Measurements from ENCODE around the gene DLEU7.

The DLEU7 gene

GRCh38 chr13:50788551-50789210 is 54.8 kb downstream of the DLEU7 start:
- no peak overlapping the region for H3K27ac ChIP-seq (ENCODE audit: low read length)
- no peaks in the 10 kb centered on the region for H3K27me3 ChIP-seq (ENCODE audit: low read depth, low read length)

GRCh38 chr13:50787316-50788195 is 55.9 kb downstream of the DLEU7 start:
- H3K4me3 ChIP-seq (ENCODE audit: low read depth in 1 of 2, low read length in 2 of 2), result no peak overlapping the region
- no peaks in the 10 kb centered on the region for H3K9me3 ChIP-seq (ENCODE audit: control insufficient read depth in 1 of 2, low read length in 2 of 2)

More at GRCh38 chr13:50788551-50789210, 54.8 kb downstream of the DLEU7 start:
- no peaks in the 10 kb centered on the region for H3K36me3 ChIP-seq (ENCODE audit: control insufficient read depth in 1 of 2, insufficient read depth in 2 of 2, low read length in 2 of 2)
- no peaks in the 10 kb centered on the region for H3K4me1 ChIP-seq (ENCODE audit: control insufficient read depth in 1 of 2, insufficient read depth in 2 of 2, low read length in 2 of 2)
- H3K4me3 ChIP-seq (ENCODE audit: low read depth in 1 of 2, low read length in 2 of 2), result no peak overlapping the region
- H3K9me3 ChIP-seq (ENCODE audit: control insufficient read depth in 1 of 2, low read length in 2 of 2), result no peaks in the 10 kb centered on the region

GRCh38 chr13:50783717-50784290 is 59.7 kb downstream of the DLEU7 start:
- Histone ChIP-seq H3K27me3 (ENCODE audit: low read depth, low read length) (no peaks in the 10 kb centered on the region), H3K36me3 (ENCODE audit: control insufficient read depth in 1 of 2, insufficient read depth in 2 of 2, low read length in 2 of 2) (no peaks in the 10 kb centered on the region), H3K27ac (ENCODE audit: low read length) (no peak overlapping the region), H3K9me3 (ENCODE audit: control insufficient read depth in 1 of 2, low read length in 2 of 2) (no peaks in the 10 kb centered on the region), H3K4me1 (ENCODE audit: control insufficient read depth in 1 of 2, insufficient read depth in 2 of 2, low read length in 2 of 2) (no peaks in the 10 kb centered on the region), H3K4me3 (ENCODE audit: low read depth in 1 of 2, low read length in 2 of 2) (no peak overlapping the region)

More at GRCh38 chr13:50787316-50788195, 55.9 kb downstream of the DLEU7 start:
- Histone ChIP-seq H3K36me3 (ENCODE audit: control insufficient read depth in 1 of 2, insufficient read depth in 2 of 2, low read length in 2 of 2) (no peaks in the 10 kb centered on the region), H3K27me3 (ENCODE audit: low read depth, low read length) (no peaks in the 10 kb centered on the region), H3K4me1 (ENCODE audit: control insufficient read depth in 1 of 2, insufficient read depth in 2 of 2, low read length in 2 of 2) (no peaks in the 10 kb centered on the region), H3K27ac (ENCODE audit: low read length) (no peak overlapping the region)

- Histone ChIP-seq H3K36me3 (ENCODE audit: control insufficient read depth in 1 of 2, insufficient read depth in 2 of 2, low read length in 2 of 2) (no peaks in the 10 kb centered on the region), H3K27me3 (ENCODE audit: low read depth, low read length) (no peaks in the 10 kb centered on the region), H3K4me3 (ENCODE audit: low read depth in 1 of 2, low read length in 2 of 2) (no peak overlapping the region), H3K9me3 (ENCODE audit: control insufficient read depth in 1 of 2, low read length in 2 of 2) (no peaks in the 10 kb centered on the region), H3K4me1 (ENCODE audit: control insufficient read depth in 1 of 2, insufficient read depth in 2 of 2, low read length in 2 of 2) (no peaks in the 10 kb centered on the region), H3K27ac (ENCODE audit: low read length) (no peak overlapping the region)
These were observed 60.4 kb downstream of the DLEU7 start for GRCh38 chr13:50783066-50783465.

GRCh38 chr13:50780201-50781015 is 63.1 kb downstream of the DLEU7 start:
- H3K4me3 ChIP-seq (ENCODE audit: low read depth in 1 of 2, low read length in 2 of 2), result no peak overlapping the region
- peaks cover 3 to 4% of the 10 kb centered on the region in 2 donors for H3K9me3 ChIP-seq (ENCODE audit: control insufficient read depth in 1 of 2, low read length in 2 of 2)
- no peak overlapping the region for H3K27ac ChIP-seq (ENCODE audit: low read length)
- H3K27me3 ChIP-seq (ENCODE audit: low read depth, low read length), result no peaks in the 10 kb centered on the region
- no peaks in the 10 kb centered on the region for H3K4me1 ChIP-seq (ENCODE audit: control insufficient read depth in 1 of 2, insufficient read depth in 2 of 2, low read length in 2 of 2)
- no peaks in the 10 kb centered on the region for H3K36me3 ChIP-seq (ENCODE audit: control insufficient read depth in 1 of 2, insufficient read depth in 2 of 2, low read length in 2 of 2)

- no peaks in the 10 kb centered on the region for H3K36me3 ChIP-seq (ENCODE audit: control insufficient read depth in 1 of 2, insufficient read depth in 2 of 2, low read length in 2 of 2)
- H3K4me1 ChIP-seq (ENCODE audit: control insufficient read depth in 1 of 2, insufficient read depth in 2 of 2, low read length in 2 of 2), result no peaks in the 10 kb centered on the region
- no peaks in the 10 kb centered on the region for H3K27me3 ChIP-seq (ENCODE audit: low read depth, low read length)
- peaks cover 4 to 8% of the 10 kb centered on the region in 2 donors for H3K9me3 ChIP-seq (ENCODE audit: control insufficient read depth in 1 of 2, low read length in 2 of 2)
- no peak overlapping the region for H3K4me3 ChIP-seq (ENCODE audit: low read depth in 1 of 2, low read length in 2 of 2)
- no peak overlapping the region for H3K27ac ChIP-seq (ENCODE audit: low read length)
These were observed 63.9 kb downstream of the DLEU7 start for GRCh38 chr13:50779443-50780200.
